ENCODE measurements around the gene RNU7-1. TPM values are rescaled to one million over a fixed set of nuclear protein-coding genes. Genes with fewer than 3 reads are reported as not detected.

The RNU7-1 gene
- total and polyA plus RNA-seq, 10 of the 15 experiments (the other 5 are each of a cell fraction or from before 2014, with no cell fraction given) = not detected

GRCh38 chr12:6961278-6961694, 17.7 kb downstream of the RNU7-1 start:
- Histone ChIP-seq H3K36me3 (ENCODE audit: control insufficient read depth in 2 of 2, insufficient read depth in 2 of 2, low read length in 1 of 2) (peaks cover 18 to 34% of the 10 kb centered on the region in 2 experiments), H3K4me3 (peak overlapping the region; percentile 95), H2AFZ (ENCODE audit: control insufficient read depth, low read depth, low read length) (no peak overlapping the region), H4K20me1 (ENCODE audit: control insufficient read depth, insufficient read depth) (no peaks in the 10 kb centered on the region), H3K9me3 (replicated peaks; ENCODE audit: control insufficient read depth, insufficient read depth, low read length) (no peaks in the 10 kb centered on the region), H3K9ac (ENCODE audit: control insufficient read depth, insufficient read depth, low read length) (peak overlapping the region; percentile 91), H3K4me1 (ENCODE audit: control insufficient read depth, insufficient read depth, low read length) (peaks cover 70% of the 10 kb centered on the region), H3K27me3 (replicated peaks in 1 of 2; ENCODE audit: control insufficient read depth in 2 of 2, insufficient read depth in 2 of 2, low read length in 1 of 2) (no peaks in the 10 kb centered on the region), H3K4me2 (ENCODE audit: control insufficient read depth, insufficient read depth) (peak overlapping the region; percentile 99), H3K27ac (ENCODE audit: control insufficient read depth, insufficient read depth) (peak overlapping the region; percentile 99), H3K79me2 (ENCODE audit: control insufficient read depth, insufficient read depth, low read length) (peaks cover 49% of the 10 kb centered on the region)
- ChIA-PET CTCF (interaction anchor here (0.8 to 13.2 kb wide), 10 partner anchors 13 to 152 kb away, joined by 3 to 645 read pairs (median 5); partner anchors contain the start of genes C12orf57, LPCAT3, PTPN6 and RNU7-1), SMC1A (ENCODE audit: uncharacterized antibody, unreplicated experiment) (interaction anchor here (0.9 to 13.2 kb wide), 8 partner anchors 13 to 152 kb away, joined by 3 to 395 read pairs (median 4); partner anchors contain the start of genes C12orf57, CDCA3, PTPN6 and RNU7-1), POLR2A (interaction anchor here (0.5 to 13.5 kb wide), 7 partner anchors 8 to 147 kb away, joined by 3 to 524 read pairs (median 5); partner anchors contain the start of genes C12orf57, C1RL, LPCAT3 and PTPN6), RAD21 (ENCODE audit: unreplicated experiment) (interaction anchor here (0.5 to 13.5 kb wide), 9 partner anchors 10 to 150 kb away, joined by 3 to 426 read pairs (median 4); partner anchors contain the start of genes C12orf57, PTPN6, RNU7-1 and SPSB2)
- in situ Hi-C loops (cut with MboI) = loop anchor here (5.0 to 25.0 kb wide), 2 partner anchors 151 to 1676 kb away; no protein-coding TSS in a partner anchor
- ATAC-seq (peak; percentile 42), DNase-seq (ENCODE audit: low read depth, low spot score) (no peak), FAIRE-seq (peak; percentile 89)
- BruUV-seq (replicated peaks) = no TSS peak
- intact Hi-C loops (cut with micrococcal nuclease; ENCODE audit: unreplicated experiment) = loop anchor here (1.0 to 5.0 kb wide), 2 partner anchors 8 to 151 kb away; no protein-coding TSS in a partner anchor
- WGBS (ENCODE audit: insufficient coverage, insufficient replicate concordance, low lambda C conversion rate, missing lambda C conversion rate) = under 1% methylated on average over 24 of the region's 24 CpGs
- TF ChIP-seq MXI1 (IDR thresholded peaks at IDR 0.05; ENCODE audit: low read depth, low read length) (peak; percentile 63), IRF3 (IDR thresholded peaks at IDR 0.05) (no peak), BCL11A (IDR thresholded peaks at IDR 0.05; ENCODE audit: low read depth, low read length) (peak; percentile 39; the same call in 1 of the 2 replicates), SIX5 (IDR thresholded peaks at IDR 0.05; ENCODE audit: low read depth, low read length, severe bottlenecking) (peak; percentile 3), NFXL1 (IDR thresholded peaks at IDR 0.05; ENCODE audit: borderline replicate concordance) (no peak), ZNF24 (IDR thresholded peaks at IDR 0.05) (no peak), BACH1 (IDR thresholded peaks at IDR 0.05; ENCODE audit: borderline replicate concordance) (peak; percentile 75), NBN (IDR thresholded peaks at IDR 0.05) (no peak), EGR1 (IDR thresholded peaks at IDR 0.05; ENCODE audit: borderline replicate concordance in 1 of 2, low read depth in 2 of 2, low read length in 2 of 2) (peak in 1 of 2 experiments; percentile 90; a peak in 2 of 3 replicates), FOXM1 (IDR thresholded peaks at IDR 0.05; ENCODE audit: low read depth, low read length) (no peak), STAT3 (IDR thresholded peaks at IDR 0.05; ENCODE audit: low read depth, low read length) (no peak), SRF (IDR thresholded peaks at IDR 0.05; ENCODE audit: low read depth in 2 of 2, low read length in 2 of 2) (no peak), MYC (IDR thresholded peaks at IDR 0.05; ENCODE audit: insufficient read depth, insufficient read length, insufficient replicate concordance, low read length, severe bottlenecking) (no peak), ZNF592 (IDR thresholded peaks at IDR 0.05) (peak; percentile 6; the same call in 1 of the 2 replicates), YY1 (IDR thresholded peaks at IDR 0.05; ENCODE audit: low read depth, low read length) (peak; percentile 82), BHLHE40 (IDR thresholded peaks at IDR 0.05; ENCODE audit: borderline replicate concordance in 1 of 2, low read depth in 2 of 2, low read length in 1 of 2) (peak; percentile 84 to 91), PAX8 (IDR thresholded peaks at IDR 0.05) (no peak), PML (IDR thresholded peaks at IDR 0.05; ENCODE audit: low read length) (no peak), ZNF217 (IDR thresholded peaks at IDR 0.05) (no peak), LARP7 (IDR thresholded peaks at IDR 0.05) (no peak), JUNB (IDR thresholded peaks at IDR 0.05) (peak; percentile 40; the same call in 1 of the 2 replicates)

Measured in GM12878 (cell line).